Stimulated activated naive CD8-positive, alpha-beta T cell treated with anti-CD3 and anti-CD28 coated beads, Interleukin-15, Interleukin-2, amounts not matched to agents 100 U/mL and 50 U/mL, for 24 hours (primary cell): ENCODE results near the gene PTPN23.
"Not testable (repeated sequence)": the region's sequence is repeated elsewhere in the genome, so short reads cannot be mapped to it uniquely, and the experiment has no call there.

Source experiments
- ATAC-seq: fragments of 150-1000 bp; cut with Tn5 transposase; one replicate; pipeline ENCODE4 v1.10.0; 2021
- DNase-seq: peaks from one replicate; pipeline ENCODE4 v3.0.0; 2021

PTPN23 gene

GRCh38 chr3:47370020-47370419, 10.8 kb upstream of the PTPN23 start:
- not testable (repeated sequence) for DNase-seq, ATAC-seq

DNA sequence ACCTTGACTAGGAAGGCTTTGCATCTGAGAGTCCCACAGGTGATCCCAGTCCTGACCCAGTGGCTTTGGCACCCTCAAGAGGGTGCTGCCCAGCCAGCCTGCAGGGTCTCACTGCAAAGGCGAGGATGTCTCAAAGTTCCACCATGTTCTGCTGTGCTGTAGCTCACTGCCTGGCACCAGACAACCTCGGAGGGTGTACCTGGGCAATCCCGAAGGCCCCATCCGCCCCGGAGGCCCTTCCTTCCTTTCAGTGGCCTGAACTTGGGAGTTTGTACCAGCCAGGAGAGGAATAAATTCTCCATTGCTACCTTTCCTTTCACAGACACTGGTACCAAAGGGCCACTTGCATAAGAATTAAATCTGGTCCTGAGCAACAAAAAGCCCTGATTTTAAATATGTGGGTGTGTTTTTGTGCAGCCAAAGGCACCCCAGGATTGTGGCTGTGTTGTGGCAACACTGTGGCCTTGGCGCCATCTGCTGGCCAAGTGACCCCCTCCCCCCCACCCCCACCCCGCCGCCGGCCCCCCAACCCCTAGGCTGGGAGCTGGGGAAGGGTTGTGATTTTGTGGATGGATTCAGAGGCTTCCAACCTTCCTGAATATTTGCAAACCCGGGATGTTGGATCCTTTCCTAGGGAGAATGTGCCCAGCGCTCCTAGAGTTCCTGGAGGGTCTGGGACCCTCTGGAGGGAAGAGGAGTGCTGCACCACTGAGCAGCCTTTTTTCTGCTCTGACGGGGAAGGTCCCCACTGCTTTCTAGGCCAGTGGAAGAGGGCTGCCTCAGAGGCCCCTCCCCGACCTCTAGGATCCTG, 9.7 kb upstream of the PTPN23 start:
- peak; percentile 41 for ATAC-seq
- DNase-seq, result peak; percentile 52

- DNase-seq (no peak), ATAC-seq (no peak)
These were observed 6.2 kb upstream of the PTPN23 start for GRCh38 chr3:47374587-47374986.

- DNase-seq, result no peak
- ATAC-seq, result no peak
These were observed 4.4 kb upstream of the PTPN23 start for GRCh38 chr3:47376393-47376792.

- DNase-seq, result no peak
- no peak for ATAC-seq
These were observed 3.6 kb upstream of the PTPN23 start for GRCh38 chr3:47377186-47377585.

GRCh38 chr3:47378869-47379268, 2.0 kb upstream of the PTPN23 start:
- no peak for ATAC-seq
- DNase-seq, result no peak

GRCh38 chr3:47379411-47379899, 1.4 kb upstream of the PTPN23 start:
- ATAC-seq, result no peak

GRCh38 chr3:47380026-47380600, 708 bp upstream of the PTPN23 start:
- no peak for ATAC-seq
- DNase-seq, result no peak

More at GRCh38 chr3:47379411-47379899, 1.4 kb upstream of the PTPN23 start:
- DNase-seq, result no peak

DNA sequence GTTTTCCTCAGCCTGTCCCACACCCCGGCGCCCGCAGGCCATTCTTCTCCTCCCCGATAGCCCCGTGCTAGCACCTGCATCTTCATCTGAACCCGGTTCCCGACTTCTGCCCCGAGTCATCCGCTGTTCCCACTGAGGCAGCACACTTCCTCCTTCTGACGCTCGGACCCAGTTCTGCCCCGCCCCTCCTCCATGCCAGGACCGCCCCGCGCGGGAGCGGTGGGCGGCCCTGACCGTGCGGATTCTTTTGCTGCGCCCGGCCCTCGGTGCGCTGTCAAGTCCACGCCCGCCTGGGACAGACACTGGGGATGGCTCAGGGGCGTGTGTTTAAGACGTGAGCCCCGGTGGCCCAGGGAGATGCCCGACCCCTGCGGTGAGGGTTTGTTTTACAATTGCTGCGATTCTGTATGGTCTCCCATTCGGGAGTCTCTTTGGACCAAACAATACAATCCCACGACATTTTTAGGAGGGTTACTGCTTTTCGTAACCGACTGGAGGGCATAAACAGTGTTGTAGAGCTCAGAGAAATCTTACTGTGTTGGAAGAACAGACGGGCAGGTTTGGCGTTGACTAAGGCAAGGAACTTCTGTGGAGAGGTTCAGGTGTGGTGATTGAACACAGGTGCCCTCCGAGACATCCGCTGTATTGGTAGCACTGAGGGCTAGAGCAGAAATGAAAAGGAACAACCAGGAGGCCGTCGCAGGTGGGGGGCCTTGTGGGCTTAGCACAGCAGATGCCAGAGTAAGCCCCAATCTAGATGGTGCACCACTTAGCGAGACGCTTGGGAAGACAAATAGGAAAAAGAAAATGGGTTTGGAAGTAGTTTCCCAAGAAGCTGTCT, 716 bp downstream of the PTPN23 start:
- ATAC-seq, result peak; percentile 76
- DNase-seq, result peak; percentile 87

DNA sequence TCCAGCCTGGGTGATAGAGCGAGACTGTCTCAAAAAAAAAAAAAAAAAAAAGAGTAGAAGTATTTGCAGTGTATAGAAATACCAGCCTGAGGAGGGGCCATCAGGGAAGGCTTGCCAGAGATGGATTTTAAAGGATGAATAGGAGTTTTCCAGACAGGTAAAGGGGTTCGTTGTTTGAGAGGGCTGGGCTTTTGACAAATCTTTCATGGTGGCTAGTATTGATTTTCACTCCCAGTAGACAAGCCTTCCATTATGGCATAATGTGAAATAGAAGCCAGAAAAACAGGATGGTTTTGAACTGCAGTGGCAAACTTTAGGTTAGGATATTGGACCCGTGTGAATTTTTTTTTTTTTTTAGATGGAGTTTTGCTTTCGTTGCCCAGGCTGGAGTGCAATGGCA, 3.6 kb downstream of the PTPN23 start:
- DNase-seq, result no peak
- ATAC-seq, result no peak

DNA sequence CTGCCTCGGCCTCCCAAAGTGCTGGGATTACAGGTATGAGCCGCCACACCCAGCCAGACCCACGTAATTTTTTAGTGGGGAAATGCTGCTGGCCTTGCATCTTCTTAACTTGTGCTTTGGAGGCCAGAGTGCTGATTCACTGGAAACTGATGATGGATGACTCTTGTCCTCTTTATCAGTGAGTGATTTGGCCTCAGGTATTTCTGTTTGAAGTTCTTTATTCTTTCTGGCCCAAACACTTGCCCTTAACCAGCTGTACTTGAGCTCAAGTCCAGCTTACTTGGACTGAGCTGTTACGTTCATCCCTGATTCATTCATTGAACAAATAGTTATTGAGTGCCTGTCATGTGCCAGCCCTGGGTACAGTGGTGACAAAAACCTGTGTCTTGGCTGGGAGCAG, 4.2 kb downstream of the PTPN23 start:
- DNase-seq, result no peak
- ATAC-seq, result no peak

- ATAC-seq, result no peak
- DNase-seq, result no peak
These were observed 5.0 kb downstream of the PTPN23 start for GRCh38 chr3:47385796-47386195.

DNA sequence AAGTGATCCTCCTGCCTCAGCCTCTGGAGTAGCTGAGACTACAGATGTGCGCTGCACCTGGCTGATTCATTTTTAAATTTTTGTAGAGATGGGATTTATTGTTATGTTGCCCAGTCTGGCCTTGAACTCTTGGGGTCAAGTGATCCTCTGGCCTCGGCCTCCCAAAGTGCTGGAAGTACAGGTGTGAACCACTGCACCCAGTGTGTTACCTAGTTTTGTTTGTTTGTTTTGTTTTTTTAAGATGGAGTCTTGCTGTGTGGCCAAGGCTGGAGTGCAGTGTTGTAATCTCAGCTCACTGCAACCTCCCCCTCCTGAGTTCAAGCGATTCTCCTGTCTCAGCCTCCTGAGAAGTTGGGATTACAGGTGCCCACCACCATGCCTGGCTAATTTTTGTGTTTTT, 12.1 kb downstream of the PTPN23 start:
- no peak for ATAC-seq
- no peak for DNase-seq

DNA sequence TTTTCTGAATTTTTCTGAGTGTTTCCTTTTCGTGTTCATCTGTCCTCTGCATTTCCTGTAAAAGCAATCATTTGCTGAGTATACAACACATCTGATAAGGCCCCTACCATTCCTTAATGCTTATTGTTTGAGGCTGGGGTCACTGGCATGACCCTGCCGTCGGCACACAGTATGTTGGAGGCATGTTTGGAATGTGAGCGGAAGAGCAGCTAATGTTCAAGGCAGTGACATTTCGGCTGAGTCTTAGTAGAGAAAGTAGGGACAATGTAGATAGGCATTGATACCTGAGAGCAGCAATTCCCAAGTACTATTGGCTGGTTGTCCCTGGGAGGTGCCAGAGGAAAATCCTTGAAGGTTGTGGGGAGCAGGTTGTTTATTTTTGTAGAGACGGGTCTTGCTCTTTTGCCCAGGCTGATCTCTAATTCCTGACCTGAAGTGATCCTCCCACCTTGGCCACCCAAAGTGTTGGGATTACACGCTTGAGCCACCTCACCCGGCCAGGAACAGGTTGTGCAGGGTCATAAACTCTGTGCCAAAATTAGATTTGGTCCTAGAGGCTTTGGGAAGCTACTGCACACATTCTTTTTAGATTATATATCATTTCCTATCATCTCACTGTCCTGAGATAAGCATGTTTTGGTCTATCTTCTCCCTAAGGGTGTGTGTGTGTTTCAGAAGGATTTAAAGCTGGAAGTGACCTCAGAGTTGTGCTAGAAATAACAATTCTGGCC, 13.5 kb downstream of the PTPN23 start:
- no peak for ATAC-seq
- no peak for DNase-seq

GRCh38 chr3:47394881-47395280, 14.1 kb downstream of the PTPN23 start:
- no peak for DNase-seq
- ATAC-seq, result no peak

DNA sequence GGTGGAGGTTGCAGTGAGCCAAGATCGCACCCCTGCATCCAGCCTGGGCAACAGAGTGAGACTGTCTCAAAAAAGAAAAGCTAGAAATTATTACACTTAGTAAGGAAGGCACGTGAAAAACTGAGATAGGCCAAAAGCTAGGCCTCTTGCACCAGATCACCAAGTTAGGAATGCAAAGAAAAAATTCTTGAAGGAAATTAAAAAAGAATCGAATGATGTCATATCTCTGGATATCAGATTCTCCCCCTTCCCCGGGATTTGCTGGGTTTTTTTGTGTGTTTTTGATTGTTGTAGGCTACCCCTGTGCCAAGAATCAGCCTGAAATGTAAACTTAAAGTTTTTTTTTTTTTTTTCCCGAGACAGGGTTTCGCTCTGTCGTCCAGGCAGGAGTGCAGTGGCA, 17.4 kb downstream of the PTPN23 start:
- ATAC-seq (no peak), DNase-seq (no peak)

- ATAC-seq (no peak), DNase-seq (no peak)
These were observed 18.2 kb downstream of the PTPN23 start for GRCh38 chr3:47399016-47399415.

DNA sequence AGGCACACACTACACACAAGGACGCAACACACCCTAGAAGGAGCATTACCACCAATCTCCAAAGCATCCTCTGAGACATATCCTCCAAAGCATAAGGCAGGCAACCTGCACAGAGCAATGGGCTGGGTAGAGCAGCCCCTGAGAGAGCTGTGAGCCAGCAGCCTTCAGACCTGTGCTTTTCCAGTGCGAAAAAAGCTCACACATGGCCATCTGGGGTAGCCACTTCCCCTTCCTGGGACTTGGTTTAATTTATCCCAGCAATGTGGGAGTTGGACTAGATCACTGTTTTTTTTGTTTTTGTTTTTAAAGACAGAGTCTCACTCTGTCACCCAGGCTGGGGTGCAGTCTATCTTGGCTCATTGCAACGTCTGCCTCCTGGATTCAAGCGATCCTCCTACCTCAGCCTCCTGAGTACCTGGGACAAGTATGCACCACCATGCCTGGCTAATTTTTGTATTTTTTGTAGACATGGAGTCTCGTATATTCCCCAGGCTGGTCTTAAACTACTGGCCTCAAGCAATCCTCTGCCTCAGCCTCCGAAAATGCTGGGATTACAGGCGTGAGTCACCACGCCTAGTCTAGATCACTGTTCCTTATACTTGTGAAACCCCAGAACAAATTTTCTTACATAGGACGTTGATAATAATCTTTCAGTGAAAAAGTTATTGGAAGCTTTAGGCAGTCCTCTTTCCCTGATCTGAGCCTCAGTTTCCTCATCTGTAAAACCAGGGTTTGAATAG, 18.9 kb downstream of the PTPN23 start:
- ATAC-seq, result no peak
- DNase-seq, result no peak

DNA sequence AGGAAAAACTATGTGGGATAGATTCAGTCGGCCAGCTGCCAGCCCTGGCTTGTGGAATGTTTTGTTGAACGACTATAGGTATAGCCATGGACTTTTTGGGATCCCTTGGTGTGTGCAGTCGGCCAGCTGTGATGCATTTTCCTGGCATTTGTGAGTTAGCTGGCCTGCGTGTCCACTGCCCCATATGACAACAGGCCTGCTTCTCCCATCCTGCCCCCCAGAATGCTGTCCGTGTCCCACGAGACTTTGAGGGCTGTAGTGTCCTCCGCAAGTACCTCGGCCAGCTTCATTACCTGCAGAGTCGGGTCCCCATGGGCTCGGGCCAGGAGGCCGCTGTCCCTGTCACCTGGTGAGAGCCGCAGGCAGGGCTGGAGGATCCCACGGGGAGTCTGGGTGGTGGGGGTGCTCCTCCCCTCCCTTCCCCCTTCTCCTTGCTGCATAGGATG, 23.6 kb downstream of the PTPN23 start:
- DNase-seq (no peak), ATAC-seq (no peak)

DNA sequence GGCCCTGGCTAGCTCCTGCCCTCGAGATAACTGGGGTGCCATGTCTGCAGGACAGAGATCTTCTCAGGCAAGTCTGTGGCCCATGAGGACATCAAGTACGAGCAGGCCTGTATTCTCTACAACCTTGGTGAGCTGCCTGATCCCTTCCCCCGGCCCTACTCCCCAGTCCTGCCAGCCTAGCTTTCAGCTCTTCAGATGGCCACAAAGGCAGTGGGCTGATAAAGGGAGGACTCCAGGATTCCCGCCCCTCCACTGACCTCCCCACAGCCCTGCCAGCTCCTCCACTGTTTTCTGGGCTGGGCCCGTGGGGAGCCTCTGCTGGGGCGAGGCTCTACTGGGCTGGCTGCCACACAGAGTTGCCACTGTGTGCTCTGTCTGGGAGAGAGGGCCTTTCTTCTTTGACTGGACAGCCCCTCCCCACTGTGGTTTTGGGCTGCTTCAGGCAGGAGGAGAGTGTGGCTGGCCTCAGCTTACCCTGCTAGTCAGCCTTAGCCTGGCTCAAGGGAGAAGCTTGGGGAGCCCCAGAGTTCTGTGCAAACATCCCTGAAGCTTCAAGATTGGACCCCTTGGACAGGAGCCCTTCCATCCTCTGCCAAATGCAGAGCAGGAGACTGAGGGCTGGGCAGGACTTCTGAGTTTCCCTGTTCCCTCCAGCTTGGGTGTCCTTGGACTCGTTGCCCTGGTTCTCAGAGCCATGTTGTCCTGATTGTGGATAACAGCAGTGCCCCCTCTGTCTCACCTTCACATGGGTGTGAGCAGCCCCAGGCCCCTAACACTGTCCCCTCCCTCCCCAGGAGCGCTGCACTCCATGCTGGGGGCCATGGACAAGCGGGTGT, 24.4 kb downstream of the PTPN23 start:
- DNase-seq (no peak), ATAC-seq (no peak)
